Ammon's horn (tissue), 1 donor: ENCODE data around the gene FAM240A.

Experiments used
- DNase-seq: peaks from one replicate; pipeline ENCODE4 v3.0.0-alpha.2; 2016; ENCODE audit warnings: low spot score

Gene FAM240A

GRCh38 chr3:46674031-46674845 is 61.9 kb downstream of the FAM240A start:
- DNase-seq = no peak

- DNase-seq = no peak
Measured at GRCh38 chr3:46675426-46675825, 63.1 kb downstream of the FAM240A start.
